ENCODE measurements around the gene SIRPA.

Gene SIRPA

DNA sequence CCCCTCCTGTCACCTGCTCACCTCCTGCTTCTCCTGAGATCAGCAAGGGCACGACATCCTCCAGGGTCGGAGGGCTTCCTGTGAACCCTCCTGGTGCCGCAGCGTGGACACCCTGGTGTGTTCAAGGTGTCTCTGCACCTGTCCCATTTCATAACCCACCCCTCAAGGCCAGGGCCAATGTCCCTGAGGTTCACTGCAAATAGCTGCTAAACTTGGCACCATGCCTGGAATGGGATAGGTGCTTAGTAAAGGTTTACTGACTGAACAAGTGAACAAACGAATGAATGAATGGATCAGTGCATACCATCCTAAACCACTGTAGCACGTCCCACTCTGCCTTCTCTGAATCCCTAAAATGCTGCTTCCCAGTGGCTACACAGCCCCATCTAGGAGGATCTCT is 35.0 kb downstream of the SIRPA start:
- Histone ChIP-seq H3K4me3 (replicated peaks; ENCODE audit: insufficient read depth, low read length) (no peak overlapping the region), H3K27ac (replicated peaks) (no peak overlapping the region), H3K27me3 (ENCODE audit: insufficient read depth, poor library complexity, severe bottlenecking) (no peaks in the 10 kb centered on the region)
- no peak for DNase-seq (ENCODE audit: low read depth in 1 of 2, low spot score in 1 of 2)
- TF ChIP-seq SPI1 (IDR thresholded peaks at IDR 0.05; ENCODE audit: borderline replicate concordance, low read depth), result no peak

GRCh38 chr20:1931830-1932229 is 36.6 kb downstream of the SIRPA start:
- Histone ChIP-seq H3K4me3 (replicated peaks; ENCODE audit: insufficient read depth, low read length) (no peak overlapping the region), H3K27me3 (ENCODE audit: insufficient read depth, poor library complexity, severe bottlenecking) (no peaks in the 10 kb centered on the region), H3K27ac (replicated peaks) (no peak overlapping the region)
- no peak for DNase-seq (ENCODE audit: low read depth in 1 of 2, low spot score in 1 of 2)
- no peak for TF ChIP-seq CTCF (IDR thresholded peaks at IDR 0.05; ENCODE audit: insufficient read depth, low read length)
- no peak for TF ChIP-seq POLR2AphosphoS5 (IDR thresholded peaks at IDR 0.05; ENCODE audit: low read depth)
- TF ChIP-seq, protein P1, sequence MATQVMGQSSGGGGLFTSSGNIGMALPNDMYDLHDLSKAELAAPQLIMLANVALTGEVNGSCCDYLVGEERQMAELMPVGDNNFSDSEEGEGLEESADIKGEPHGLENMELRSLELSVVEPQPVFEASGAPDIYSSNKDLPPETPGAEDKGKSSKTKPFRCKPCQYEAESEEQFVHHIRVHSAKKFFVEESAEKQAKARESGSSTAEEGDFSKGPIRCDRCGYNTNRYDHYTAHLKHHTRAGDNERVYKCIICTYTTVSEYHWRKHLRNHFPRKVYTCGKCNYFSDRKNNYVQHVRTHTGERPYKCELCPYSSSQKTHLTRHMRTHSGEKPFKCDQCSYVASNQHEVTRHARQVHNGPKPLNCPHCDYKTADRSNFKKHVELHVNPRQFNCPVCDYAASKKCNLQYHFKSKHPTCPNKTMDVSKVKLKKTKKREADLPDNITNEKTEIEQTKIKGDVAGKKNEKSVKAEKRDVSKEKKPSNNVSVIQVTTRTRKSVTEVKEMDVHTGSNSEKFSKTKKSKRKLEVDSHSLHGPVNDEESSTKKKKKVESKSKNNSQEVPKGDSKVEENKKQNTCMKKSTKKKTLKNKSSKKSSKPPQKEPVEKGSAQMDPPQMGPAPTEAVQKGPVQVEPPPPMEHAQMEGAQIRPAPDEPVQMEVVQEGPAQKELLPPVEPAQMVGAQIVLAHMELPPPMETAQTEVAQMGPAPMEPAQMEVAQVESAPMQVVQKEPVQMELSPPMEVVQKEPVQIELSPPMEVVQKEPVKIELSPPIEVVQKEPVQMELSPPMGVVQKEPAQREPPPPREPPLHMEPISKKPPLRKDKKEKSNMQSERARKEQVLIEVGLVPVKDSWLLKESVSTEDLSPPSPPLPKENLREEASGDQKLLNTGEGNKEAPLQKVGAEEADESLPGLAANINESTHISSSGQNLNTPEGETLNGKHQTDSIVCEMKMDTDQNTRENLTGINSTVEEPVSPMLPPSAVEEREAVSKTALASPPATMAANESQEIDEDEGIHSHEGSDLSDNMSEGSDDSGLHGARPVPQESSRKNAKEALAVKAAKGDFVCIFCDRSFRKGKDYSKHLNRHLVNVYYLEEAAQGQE (IDR thresholded peaks at IDR 0.05; ENCODE audit: insufficient replicate concordance, low read depth), result no peak

DNA sequence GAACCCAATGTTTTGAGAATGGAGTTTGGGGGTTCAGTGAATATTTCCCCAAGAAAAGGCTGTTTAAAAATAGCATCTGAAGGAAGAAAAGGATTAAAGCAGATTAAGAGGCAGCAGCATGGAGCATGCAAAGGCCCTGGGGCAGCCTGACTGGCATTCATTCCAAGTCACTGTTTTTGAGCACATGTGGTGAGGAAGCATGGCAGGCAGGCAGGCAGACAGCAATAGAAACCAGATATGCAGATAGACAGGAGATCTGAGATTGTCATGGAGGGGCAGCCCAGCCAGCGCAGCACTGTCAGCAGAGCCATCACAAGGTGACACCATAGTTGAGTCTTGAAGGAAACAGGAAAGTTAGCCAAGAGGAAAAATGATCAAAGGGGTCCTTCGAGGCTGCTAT is 37.8 kb downstream of the SIRPA start:
- H3K4me3 ChIP-seq (replicated peaks; ENCODE audit: insufficient read depth, low read length), result no peak overlapping the region
- H3K27ac ChIP-seq (replicated peaks), result no peak overlapping the region
- H3K27me3 ChIP-seq (ENCODE audit: insufficient read depth, poor library complexity, severe bottlenecking), result no peaks in the 10 kb centered on the region
- no peak for DNase-seq (ENCODE audit: low read depth in 1 of 2, low spot score in 1 of 2)
- TF ChIP-seq, protein P1 (IDR thresholded peaks at IDR 0.05; ENCODE audit: insufficient replicate concordance, low read depth), result no peak
- TF ChIP-seq SPI1 (IDR thresholded peaks at IDR 0.05; ENCODE audit: borderline replicate concordance, low read depth), result no peak
- TF ChIP-seq CTCF (IDR thresholded peaks at IDR 0.05; ENCODE audit: insufficient read depth, low read length), result no peak
- no peak for TF ChIP-seq GABPA (IDR thresholded peaks at IDR 0.05; ENCODE audit: low read depth)
- no peak for TF ChIP-seq POLR2AphosphoS5 (IDR thresholded peaks at IDR 0.05; ENCODE audit: low read depth)

DNA sequence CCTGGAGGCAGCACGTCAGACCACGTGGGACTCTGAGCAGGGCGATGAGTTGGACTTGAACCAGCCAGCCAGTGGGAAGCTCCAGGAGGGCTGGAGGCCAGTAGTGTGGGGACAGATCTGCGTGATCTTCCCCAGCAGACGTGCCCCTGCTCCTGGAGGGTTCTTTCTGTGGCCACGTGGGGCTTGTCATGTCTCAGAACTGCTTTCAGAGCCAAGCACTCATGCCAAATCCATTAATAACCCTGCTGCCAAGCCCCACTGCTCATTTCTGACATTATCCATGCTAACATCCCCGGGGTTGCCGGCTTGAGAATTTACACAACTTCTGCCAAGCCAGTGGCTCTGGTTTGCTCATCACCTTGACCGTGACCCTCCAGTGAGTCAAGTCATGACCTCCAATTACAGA is 38.3 kb downstream of the SIRPA start:
- Histone ChIP-seq H3K27ac (replicated peaks) (no peak overlapping the region), H3K27me3 (ENCODE audit: insufficient read depth, poor library complexity, severe bottlenecking) (no peaks in the 10 kb centered on the region), H3K4me3 (replicated peaks; ENCODE audit: insufficient read depth, low read length) (no peak overlapping the region)
- TF ChIP-seq CTCF (IDR thresholded peaks at IDR 0.05; ENCODE audit: insufficient read depth, low read length) (no peak), POLR2AphosphoS5 (IDR thresholded peaks at IDR 0.05; ENCODE audit: low read depth) (0 out of 2 replicates have a peak, but pooled peaks have one; percentile 22)
- no peak for DNase-seq (ENCODE audit: low read depth in 1 of 2, low spot score in 1 of 2)

Data from HL-60 (cell line).